HepG2 (cell line): ENCODE data around the gene ARL4D. TPM values are rescaled to one million over a fixed set of nuclear protein-coding genes. Genes with fewer than 3 reads are reported as not detected.

ENCODE experiments used
- ARNT2 ChIP-seq: sonication (generic); formaldehyde crosslinking; IDR thresholded peaks from 2 replicates; pipeline ENCODE4 v1.8.0; 2022; ENCODE audit warnings: mild to moderate bottlenecking, low read depth, missing genetic modification reagents, moderate library complexity
- HOXA5 ChIP-seq: sonication (generic); formaldehyde crosslinking; IDR thresholded peaks from 2 replicates; pipeline ENCODE4 v1.4.0; 2020; ENCODE audit warnings: missing genetic modification reagents
- HOXD1 ChIP-seq: sonication (generic); formaldehyde crosslinking; IDR thresholded peaks from 2 replicates; pipeline ENCODE4 v1.5.0; 2020; ENCODE audit warnings: missing genetic modification reagents
- KLF15 ChIP-seq: sonication (generic); formaldehyde crosslinking; IDR thresholded peaks from 2 replicates; pipeline ENCODE4 v1.8.1; 2023; ENCODE audit warnings: borderline replicate concordance, mild to moderate bottlenecking, inconsistent platforms, missing genetic modification reagents, mixed read lengths
- MNT ChIP-seq: fragments of 450-650 bp; IDR thresholded peaks from 2 replicates; pipeline ENCODE4 v1.6.1; 2016
- NFIB ChIP-seq: sonication (generic); formaldehyde crosslinking; IDR thresholded peaks from 2 replicates; pipeline ENCODE4 v1.9.0; 2021; ENCODE audit warnings: missing genetic modification reagents, mild to moderate bottlenecking, borderline replicate concordance
- SMAD9 ChIP-seq: sonication (generic); formaldehyde crosslinking; IDR thresholded peaks from 2 replicates; pipeline ENCODE4 v1.5.1; 2020; ENCODE audit warnings: mild to moderate bottlenecking, missing genetic modification reagents
- ZBTB8A ChIP-seq: sonication (generic); formaldehyde crosslinking; IDR thresholded peaks from 2 replicates; pipeline ENCODE4 v1.4.0; 2020; ENCODE audit warnings: mild to moderate bottlenecking, low read depth, missing genetic modification reagents, borderline replicate concordance
- ZNF160 ChIP-seq: sonication (generic); formaldehyde crosslinking; IDR thresholded peaks from 2 replicates; pipeline ENCODE4 v1.8.0; 2022; ENCODE audit warnings: mild to moderate bottlenecking, inconsistent platforms, missing genetic modification reagents
- ZNF18 ChIP-seq: sonication (generic); formaldehyde crosslinking; IDR thresholded peaks from 2 replicates; pipeline ENCODE4 v1.8.0; 2022; ENCODE audit warnings: mild to moderate bottlenecking, missing genetic modification reagents; ENCODE audit not compliant: insufficient replicate concordance
- ZNF3 ChIP-seq: IDR thresholded peaks from 2 replicates; pipeline ENCODE4 v1.7.0; 2017; ENCODE audit warnings: inconsistent platforms
- ZNF329 ChIP-seq: sonication (generic); formaldehyde crosslinking; IDR thresholded peaks from 2 replicates; pipeline ENCODE4 v1.9.0; 2021; ENCODE audit warnings: low read depth, mild to moderate bottlenecking, missing genetic modification reagents
- ZNF33B ChIP-seq: sonication (generic); formaldehyde crosslinking; IDR thresholded peaks from 2 replicates; pipeline ENCODE4 v1.5.1; 2020; ENCODE audit warnings: mild to moderate bottlenecking, missing genetic modification reagents
- ZNF382 ChIP-seq: sonication (generic); formaldehyde crosslinking; IDR thresholded peaks from 2 replicates; pipeline ENCODE4 v1.5.0; 2020; ENCODE audit warnings: missing genetic modification reagents, mild to moderate bottlenecking, borderline replicate concordance
- ZNF83 ChIP-seq: sonication (generic); formaldehyde crosslinking; IDR thresholded peaks from 2 replicates; pipeline ENCODE4 v1.4.0; 2020; ENCODE audit warnings: missing genetic modification reagents, mild to moderate bottlenecking, borderline replicate concordance
- ZNF878 ChIP-seq: sonication (generic); formaldehyde crosslinking; IDR thresholded peaks from 2 replicates; pipeline ENCODE4 v1.8.1; 2023; ENCODE audit warnings: mild to moderate bottlenecking, missing genetic modification reagents, moderate library complexity
- polyA plus RNA-seq, 8 experiments: library from polyadenylated mRNA; depleted of rRNA in 3 of 8; stranded (reverse) in 7 of 8; unstranded in 1 of 8; fragments of >200 nt; fragmentation: Illumina TruSeq in 4 of 8; extraction: Trizol in 4 of 8; gene quantifications; 2 replicates each; pipeline versions ENCODE4 v1.2.1 to v1.2.3, GENCODE V29; 2011 to 2016; ENCODE audit warnings: low read depth in 4 of 8, missing spikeins in 1 of 8, mixed read lengths in 1 of 8; ENCODE audit not compliant: insufficient read depth in 1 of 8
- total RNA-seq, 5 experiments: library from RNA; depleted of rRNA; stranded (reverse); fragments of >200 nt; fragmentation: Illumina TruSeq; extraction: Trizol; gene quantifications; 2 replicates each; pipeline ENCODE4 v1.2.3, GENCODE V29; 2016; ENCODE audit warnings: low read depth in 1 of 5
- TF ChIP-seq, protein P1 (sequence below): sonication (generic); formaldehyde crosslinking; IDR thresholded peaks from 2 replicates; pipeline ENCODE4 v1.4.0; 2020; ENCODE audit warnings: missing genetic modification reagents, borderline replicate concordance
- TF ChIP-seq, protein P2 (sequence below): sonication (generic); formaldehyde crosslinking; IDR thresholded peaks from 2 replicates; pipeline ENCODE4 v1.5.0; 2020; ENCODE audit warnings: mild to moderate bottlenecking, missing genetic modification reagents, moderate library complexity

ARL4D gene
- total and polyA plus RNA-seq, 2 of the 13 experiments (the other 11 are each of a cell fraction or from before 2014, with no cell fraction given) = 9.0 to 25.9 TPM

DNA sequence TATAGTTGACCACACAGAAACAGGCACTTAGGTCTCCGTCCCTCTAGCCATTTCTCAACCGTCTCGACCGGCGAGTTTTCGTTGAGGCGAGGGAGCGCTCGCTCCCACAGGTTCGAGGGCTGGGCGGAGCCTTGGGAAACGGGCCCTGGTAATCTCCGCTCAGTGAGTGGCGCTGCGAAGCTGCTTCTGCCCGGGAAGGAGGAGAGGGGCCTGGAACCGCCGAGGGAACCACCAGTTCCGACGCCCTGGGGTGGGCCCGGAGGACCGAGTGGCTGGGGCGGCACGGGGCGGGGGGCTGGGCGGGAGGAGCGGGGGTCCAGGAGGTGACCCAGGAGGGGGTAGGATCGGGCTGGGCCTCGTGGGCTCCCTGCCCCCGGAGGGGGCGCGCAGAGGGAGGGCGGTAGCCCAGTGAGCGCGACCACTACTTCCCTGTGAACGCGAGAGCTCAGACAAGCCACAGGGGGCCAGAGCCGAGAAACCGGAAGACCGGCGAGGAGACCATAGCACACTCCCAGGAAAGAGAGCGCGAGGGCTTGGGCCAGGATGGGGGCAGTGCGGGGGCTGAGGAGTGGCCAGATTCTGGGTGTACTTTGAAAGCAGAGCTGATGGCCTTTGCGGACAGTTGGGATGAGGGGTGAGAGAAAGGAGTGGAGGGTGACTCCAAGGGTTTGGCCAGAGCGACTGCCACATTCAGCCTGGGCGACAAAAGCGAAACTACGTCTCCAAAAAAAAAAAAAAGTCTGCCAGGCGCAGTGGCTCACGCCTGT lies 29.9 kb upstream of the ARL4D start (continued):
- TF ChIP-seq ZBTB8A (CRISPR knock-in tag) (peak; percentile 46; the same call in 1 of the 2 replicates), ZNF329 (peak; percentile 31; the same call in 1 of the 2 replicates), ZNF382 (CRISPR knock-in tag) (no peak), HOXA5 (no peak), ARNT2 (no peak; the same call in 1 of the 2 replicates), ZNF18 (CRISPR knock-in tag) (no peak), KLF15 (CRISPR knock-in tag) (no peak), ZNF83 (CRISPR knock-in tag) (no peak; the same call in 1 of the 2 replicates), ZNF160 (CRISPR knock-in tag) (0 out of 2 replicates have a peak, but pooled peaks have one; percentile 21), NFIB (no peak), ZNF878 (no peak; the same call in 1 of the 2 replicates), ZNF3 (CRISPR knock-in tag) (no peak; the same call in 1 of the 2 replicates), SMAD9 (CRISPR knock-in tag) (no peak), ZNF33B (CRISPR knock-in tag) (no peak), HOXD1 (CRISPR knock-in tag) (0 out of 2 replicates have a peak, but pooled peaks have one; percentile 10), MNT (no peak)
- TF ChIP-seq, protein P1, sequence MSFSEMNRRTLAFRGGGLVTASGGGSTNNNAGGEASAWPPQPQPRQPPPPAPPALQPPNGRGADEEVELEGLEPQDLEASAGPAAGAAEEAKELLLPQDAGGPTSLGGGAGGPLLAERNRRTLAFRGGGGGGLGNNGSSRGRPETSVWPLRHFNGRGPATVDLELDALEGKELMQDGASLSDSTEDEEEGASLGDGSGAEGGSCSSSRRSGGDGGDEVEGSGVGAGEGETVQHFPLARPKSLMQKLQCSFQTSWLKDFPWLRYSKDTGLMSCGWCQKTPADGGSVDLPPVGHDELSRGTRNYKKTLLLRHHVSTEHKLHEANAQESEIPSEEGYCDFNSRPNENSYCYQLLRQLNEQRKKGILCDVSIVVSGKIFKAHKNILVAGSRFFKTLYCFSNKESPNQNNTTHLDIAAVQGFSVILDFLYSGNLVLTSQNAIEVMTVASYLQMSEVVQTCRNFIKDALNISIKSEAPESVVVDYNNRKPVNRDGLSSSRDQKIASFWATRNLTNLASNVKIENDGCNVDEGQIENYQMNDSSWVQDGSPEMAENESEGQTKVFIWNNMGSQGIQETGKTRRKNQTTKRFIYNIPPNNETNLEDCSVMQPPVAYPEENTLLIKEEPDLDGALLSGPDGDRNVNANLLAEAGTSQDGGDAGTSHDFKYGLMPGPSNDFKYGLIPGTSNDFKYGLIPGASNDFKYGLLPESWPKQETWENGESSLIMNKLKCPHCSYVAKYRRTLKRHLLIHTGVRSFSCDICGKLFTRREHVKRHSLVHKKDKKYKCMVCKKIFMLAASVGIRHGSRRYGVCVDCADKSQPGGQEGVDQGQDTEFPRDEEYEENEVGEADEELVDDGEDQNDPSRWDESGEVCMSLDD (CRISPR knock-in tag) = no peak
- TF ChIP-seq, protein P2, sequence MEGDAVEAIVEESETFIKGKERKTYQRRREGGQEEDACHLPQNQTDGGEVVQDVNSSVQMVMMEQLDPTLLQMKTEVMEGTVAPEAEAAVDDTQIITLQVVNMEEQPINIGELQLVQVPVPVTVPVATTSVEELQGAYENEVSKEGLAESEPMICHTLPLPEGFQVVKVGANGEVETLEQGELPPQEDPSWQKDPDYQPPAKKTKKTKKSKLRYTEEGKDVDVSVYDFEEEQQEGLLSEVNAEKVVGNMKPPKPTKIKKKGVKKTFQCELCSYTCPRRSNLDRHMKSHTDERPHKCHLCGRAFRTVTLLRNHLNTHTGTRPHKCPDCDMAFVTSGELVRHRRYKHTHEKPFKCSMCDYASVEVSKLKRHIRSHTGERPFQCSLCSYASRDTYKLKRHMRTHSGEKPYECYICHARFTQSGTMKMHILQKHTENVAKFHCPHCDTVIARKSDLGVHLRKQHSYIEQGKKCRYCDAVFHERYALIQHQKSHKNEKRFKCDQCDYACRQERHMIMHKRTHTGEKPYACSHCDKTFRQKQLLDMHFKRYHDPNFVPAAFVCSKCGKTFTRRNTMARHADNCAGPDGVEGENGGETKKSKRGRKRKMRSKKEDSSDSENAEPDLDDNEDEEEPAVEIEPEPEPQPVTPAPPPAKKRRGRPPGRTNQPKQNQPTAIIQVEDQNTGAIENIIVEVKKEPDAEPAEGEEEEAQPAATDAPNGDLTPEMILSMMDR = peak; percentile 79
